Progenitor cell of endocrine pancreas (in vitro differentiated cells): ENCODE measurements around the gene ATP6V0D1. TPM values are rescaled to one million over a fixed set of nuclear protein-coding genes. Genes with fewer than 3 reads are reported as not detected.

ENCODE experiments used
- DNase-seq: peaks from one replicate; pipeline ENCODE4 v3.0.0; 2021; ENCODE audit warnings: low spot score; ENCODE audit not compliant: unreplicated experiment
- H3K27ac Mint-ChIP-seq: 2 replicates; pipeline ENCODE4 v1.8.0; 2021; ENCODE audit warnings: mild to moderate bottlenecking, moderate library complexity, mixed read lengths
- H3K27me3 Mint-ChIP-seq: 2 replicates; pipeline ENCODE4 v1.8.0; 2021; ENCODE audit warnings: mixed read lengths
- H3K36me3 Mint-ChIP-seq: 2 replicates; pipeline ENCODE4 v1.8.0; 2022; ENCODE audit warnings: mixed read lengths; ENCODE audit not compliant: insufficient read depth
- H3K4me1 Mint-ChIP-seq: 2 replicates; pipeline ENCODE4 v1.8.0; 2021; ENCODE audit warnings: low read depth, mixed read lengths
- H3K4me3 Mint-ChIP-seq: 2 replicates; pipeline ENCODE4 v1.8.0; 2021; ENCODE audit warnings: low read depth, mild to moderate bottlenecking, moderate library complexity, mixed read lengths
- H3K9me3 Mint-ChIP-seq: 2 replicates; pipeline ENCODE4 v1.8.0; 2021; ENCODE audit warnings: low read depth, mixed read lengths
- total RNA-seq: library from RNA; stranded (reverse); gene quantifications from 2 replicates; pipeline ENCODE4 v1.2.1, GENCODE V29; 2021
- TF ChIP-seq, protein P1 (sequence below): fragments of 200-600 bp; sonication (generic); IDR thresholded peaks from one replicate; pipeline ENCODE4 v1.5.0; 2021; ENCODE audit warnings: antibody characterized with exemption, mild to moderate bottlenecking; ENCODE audit not compliant: unreplicated experiment

Gene ATP6V0D1
- total RNA-seq, 1 donor from 2014 or later = 65.3 TPM

DNA sequence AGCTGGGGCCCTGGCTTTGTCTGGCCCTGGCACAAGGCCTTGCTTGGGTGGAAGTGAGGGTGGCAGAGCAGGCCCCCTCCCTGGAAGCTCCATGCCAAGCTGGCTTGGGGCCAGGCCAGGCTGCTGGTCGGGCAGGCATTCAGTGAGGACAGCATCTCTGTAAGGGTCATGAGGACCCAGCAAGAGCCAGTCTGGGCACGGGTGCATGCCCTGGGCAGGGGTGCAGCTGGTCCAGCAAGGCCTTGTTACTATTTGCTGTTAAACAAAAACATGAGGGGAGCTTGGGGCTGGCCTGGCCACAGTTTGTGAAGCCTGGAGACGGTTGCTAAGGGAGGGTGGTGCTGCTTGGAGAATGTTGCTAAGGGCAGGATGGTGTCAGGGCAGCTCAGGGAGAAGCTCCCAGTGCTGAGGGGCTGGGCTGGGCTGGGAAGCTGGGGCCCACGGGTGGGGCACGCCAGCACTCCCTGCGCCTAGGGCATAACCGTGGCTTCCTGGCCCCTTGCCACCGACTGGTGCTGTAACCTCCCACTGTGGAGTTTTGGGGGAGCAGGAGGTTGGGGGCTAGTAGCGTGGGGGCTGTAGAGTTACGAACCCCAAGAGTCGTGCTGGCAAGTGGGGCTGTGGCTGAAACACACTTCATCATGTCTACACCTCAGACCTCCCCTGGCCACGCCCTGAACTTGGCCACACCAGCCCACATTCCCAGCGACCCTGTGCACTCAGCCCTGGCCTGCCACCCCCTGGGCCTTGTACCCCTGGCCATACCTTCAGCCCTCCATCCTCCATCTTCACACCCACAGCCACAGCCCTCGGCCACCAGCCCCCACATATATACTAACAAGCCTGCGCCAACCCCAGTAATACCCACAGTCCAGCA, 89.3 kb downstream of the ATP6V0D1 start:
- DNase-seq = no peak
- Mint-ChIP-seq H3K9me3 (no peaks in the 10 kb centered on the region), H3K4me3 (no peak overlapping the region), H3K36me3 (peaks cover 1% of the 10 kb centered on the region), H3K27me3 (peaks cover 30% of the 10 kb centered on the region), H3K27ac (no peak overlapping the region), H3K4me1 (peaks cover 12% of the 10 kb centered on the region)
- TF ChIP-seq, protein P1, sequence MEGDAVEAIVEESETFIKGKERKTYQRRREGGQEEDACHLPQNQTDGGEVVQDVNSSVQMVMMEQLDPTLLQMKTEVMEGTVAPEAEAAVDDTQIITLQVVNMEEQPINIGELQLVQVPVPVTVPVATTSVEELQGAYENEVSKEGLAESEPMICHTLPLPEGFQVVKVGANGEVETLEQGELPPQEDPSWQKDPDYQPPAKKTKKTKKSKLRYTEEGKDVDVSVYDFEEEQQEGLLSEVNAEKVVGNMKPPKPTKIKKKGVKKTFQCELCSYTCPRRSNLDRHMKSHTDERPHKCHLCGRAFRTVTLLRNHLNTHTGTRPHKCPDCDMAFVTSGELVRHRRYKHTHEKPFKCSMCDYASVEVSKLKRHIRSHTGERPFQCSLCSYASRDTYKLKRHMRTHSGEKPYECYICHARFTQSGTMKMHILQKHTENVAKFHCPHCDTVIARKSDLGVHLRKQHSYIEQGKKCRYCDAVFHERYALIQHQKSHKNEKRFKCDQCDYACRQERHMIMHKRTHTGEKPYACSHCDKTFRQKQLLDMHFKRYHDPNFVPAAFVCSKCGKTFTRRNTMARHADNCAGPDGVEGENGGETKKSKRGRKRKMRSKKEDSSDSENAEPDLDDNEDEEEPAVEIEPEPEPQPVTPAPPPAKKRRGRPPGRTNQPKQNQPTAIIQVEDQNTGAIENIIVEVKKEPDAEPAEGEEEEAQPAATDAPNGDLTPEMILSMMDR = no peak

GRCh38 chr16:67390816-67391423, 90.0 kb downstream of the ATP6V0D1 start:
- Mint-ChIP-seq H3K27ac (no peak overlapping the region), H3K4me1 (peaks cover 10% of the 10 kb centered on the region), H3K36me3 (peaks cover 1% of the 10 kb centered on the region), H3K4me3 (no peak overlapping the region), H3K27me3 (peaks cover 35% of the 10 kb centered on the region), H3K9me3 (no peaks in the 10 kb centered on the region)
- TF ChIP-seq, protein P1 = no peak
- no peak for DNase-seq

GRCh38 chr16:67389911-67390815, 90.8 kb downstream of the ATP6V0D1 start:
- Mint-ChIP-seq H3K4me1 (peaks cover 8% of the 10 kb centered on the region), H3K27me3 (peaks cover 38% of the 10 kb centered on the region), H3K27ac (no peak overlapping the region), H3K4me3 (no peak overlapping the region), H3K9me3 (no peaks in the 10 kb centered on the region), H3K36me3 (peaks cover 1% of the 10 kb centered on the region)
- DNase-seq = no peak
- TF ChIP-seq, protein P1 = no peak

- H3K9me3 Mint-ChIP-seq = no peaks in the 10 kb centered on the region
- H3K4me1 Mint-ChIP-seq = peaks cover 4% of the 10 kb centered on the region
- peaks cover 35% of the 10 kb centered on the region for H3K27me3 Mint-ChIP-seq
- TF ChIP-seq, protein P1 = no peak
- no peak overlapping the region for H3K4me3 Mint-ChIP-seq
- H3K36me3 Mint-ChIP-seq = peaks cover 1% of the 10 kb centered on the region
- no peak overlapping the region for H3K27ac Mint-ChIP-seq
- no peak for DNase-seq
Observed at GRCh38 chr16:67388591-67388990, 92.4 kb downstream of the ATP6V0D1 start.

DNA sequence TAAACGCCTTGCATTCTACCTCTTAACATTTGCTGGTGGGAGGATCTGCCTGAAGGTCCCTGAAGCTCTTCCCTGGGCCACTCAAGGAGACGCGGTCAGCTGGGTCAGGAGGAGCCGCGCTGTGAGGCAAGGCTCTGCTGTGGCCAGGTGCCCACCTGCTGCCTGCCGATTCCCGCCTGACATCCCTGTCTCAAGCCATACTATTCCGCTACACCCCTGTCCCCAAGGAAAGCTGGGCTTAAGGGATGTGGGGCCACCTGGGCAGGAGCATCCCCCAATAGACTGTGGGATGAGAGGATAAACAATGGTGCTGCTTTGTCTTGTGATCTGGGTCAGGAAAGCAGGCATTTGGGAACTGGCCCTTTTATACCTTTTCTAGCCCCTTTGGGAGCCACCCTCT, 92.8 kb downstream of the ATP6V0D1 start:
- Mint-ChIP-seq H3K4me3 (no peak overlapping the region), H3K9me3 (no peaks in the 10 kb centered on the region), H3K27ac (no peak overlapping the region), H3K4me1 (peaks cover 4% of the 10 kb centered on the region), H3K36me3 (peaks cover 1% of the 10 kb centered on the region), H3K27me3 (peaks cover 35% of the 10 kb centered on the region)
- TF ChIP-seq, protein P1 = no peak
- DNase-seq = no peak
